Keratinocyte (primary cell): ENCODE results near the gene TLE1. TPM values are rescaled to one million over a fixed set of nuclear protein-coding genes. Genes with fewer than 3 reads are reported as not detected.

Experiments
- DNase-seq: peaks from one replicate; pipeline ENCODE4 v3.0.0-alpha.2; 2011; ENCODE audit warnings: low read depth, missing footprints, low spot score
- FAIRE-seq: peaks from 2 replicates; lab custom pipeline; 2011; peaks lifted over from hg19 to GRCh38; lab: Jason Lieb, UNC
- H2AFZ ChIP-seq: 2 replicates; pipeline ENCODE4 v1.6.0; 2012; ENCODE audit warnings: low read length, control low read depth, inconsistent platforms; ENCODE audit not compliant: control insufficient read depth
- H3K27ac ChIP-seq: 2 replicates; pipeline ENCODE4 v1.5.1; 2011; ENCODE audit warnings: low read length; ENCODE audit not compliant: control insufficient read depth, insufficient read depth
- H3K27me3 ChIP-seq: 3 replicates; pipeline ENCODE4 v1.6.0; 2011; ENCODE audit warnings: low read length; ENCODE audit not compliant: control insufficient read depth, insufficient read depth; ENCODE audit errors: extremely low read depth
- H3K36me3 ChIP-seq, 2 experiments: 2 replicates in 1 of 2; 3 replicates in 1 of 2; pipeline ENCODE4 v1.5.1; 2011; ENCODE audit warnings: low read length in 2 of 2, mild to moderate bottlenecking in 1 of 2; ENCODE audit not compliant: control insufficient read depth in 2 of 2, insufficient read depth in 2 of 2; ENCODE audit errors: extremely low read depth in 1 of 2
- H3K4me1 ChIP-seq: 3 replicates; pipeline ENCODE4 v1.5.1; 2011; ENCODE audit warnings: low read length; ENCODE audit not compliant: control insufficient read depth, insufficient read depth; ENCODE audit errors: extremely low read depth
- H3K4me2 ChIP-seq: 3 replicates; pipeline ENCODE4 v1.6.0; 2011; ENCODE audit warnings: low read depth, low read length; ENCODE audit not compliant: control insufficient read depth, insufficient read depth; ENCODE audit errors: extremely low read depth
- H3K4me3 ChIP-seq, 3 experiments: fragments of 200-600 bp in 1 of 3; sonication (generic) in 1 of 3; 2 replicates in 2 of 3; 3 replicates in 1 of 3; pipeline ENCODE4 v1.5.1; 2011 to 2016; ENCODE audit warnings: low read length in 3 of 3, mild to moderate bottlenecking in 3 of 3, control low read depth in 2 of 3, inconsistent platforms in 1 of 3, low read depth in 1 of 3, mixed read lengths in 1 of 3, mixed run types in 1 of 3, moderate library complexity in 1 of 3; ENCODE audit not compliant: control insufficient read depth in 2 of 3, insufficient read depth in 2 of 3; ENCODE audit errors: extremely low read depth in 1 of 3
- H3K79me2 ChIP-seq: 2 replicates; pipeline ENCODE4 v1.6.0; 2012; ENCODE audit warnings: low read length; ENCODE audit not compliant: control insufficient read depth, insufficient read depth
- H3K9ac ChIP-seq: 3 replicates; pipeline ENCODE4 v1.6.0; 2011; ENCODE audit warnings: low read length; ENCODE audit not compliant: control insufficient read depth, insufficient read depth; ENCODE audit errors: extremely low read depth
- H3K9me1 ChIP-seq: 3 replicates; pipeline ENCODE4 v1.6.0; 2011; ENCODE audit warnings: low read length; ENCODE audit not compliant: control insufficient read depth, insufficient read depth; ENCODE audit errors: extremely low read depth
- H3K9me3 ChIP-seq: 2 replicates; pipeline ENCODE4 v1.5.1; 2012; ENCODE audit warnings: low read depth, low read length; ENCODE audit not compliant: control insufficient read depth
- H4K20me1 ChIP-seq: 3 replicates; pipeline ENCODE4 v1.6.0; 2011; ENCODE audit warnings: low read length; ENCODE audit not compliant: control insufficient read depth, insufficient read depth; ENCODE audit errors: extremely low read depth
- EZH2 ChIP-seq: IDR thresholded peaks from one replicate; pipeline ENCODE4 v1.6.1; 2012; ENCODE audit warnings: inconsistent platforms, mild to moderate bottlenecking, low read length, moderate library complexity
- dilution Hi-C: fragments of 300-500 bp; cut with MboI; formaldehyde crosslinking; loops from one replicate; pipeline ENCODE4 v1.7.0; 2020; ENCODE audit warnings: low sequenced_read_pairs; ENCODE audit not compliant: extremely low pct_ligation_motif_present
- polyA plus RNA-seq, 5 experiments: library from polyadenylated mRNA; depleted of rRNA in 3 of 5; stranded (reverse) in 3 of 5; stranded (forward) in 1 of 5; unstranded in 1 of 5; fragments of >200 nt; gene quantifications; 1 replicate in 1 of 5; 2 replicates in 3 of 5; 3 replicates in 1 of 5; pipeline versions ENCODE4 v1.2.1 to v1.2.3, GENCODE V29; 2011 to 2012; ENCODE audit warnings: missing spikeins in 2 of 5, low read depth in 1 of 5, low replicate concordance in 1 of 5
- TF ChIP-seq, protein P1 (sequence below), 3 experiments: IDR thresholded peaks in 1 of 3; conservative IDR thresholded peaks in 1 of 3; optimal IDR thresholded peaks in 1 of 3; 2 replicates in 2 of 3; 3 replicates in 1 of 3; pipeline versions ENCODE3 to v1.5.1; 2011; ENCODE audit warnings: low read length in 3 of 3, mild to moderate bottlenecking in 3 of 3, moderate library complexity in 2 of 3, control low read depth in 1 of 3, inconsistent platforms in 1 of 3; ENCODE audit not compliant: insufficient read depth in 2 of 3; ENCODE audit errors: extremely low read depth in 1 of 3

Gene TLE1
- polyA plus RNA-seq, 1 donor (not counting 4 experiments of a cell fraction or from before 2014, with no cell fraction given) = 29.6 TPM

DNA sequence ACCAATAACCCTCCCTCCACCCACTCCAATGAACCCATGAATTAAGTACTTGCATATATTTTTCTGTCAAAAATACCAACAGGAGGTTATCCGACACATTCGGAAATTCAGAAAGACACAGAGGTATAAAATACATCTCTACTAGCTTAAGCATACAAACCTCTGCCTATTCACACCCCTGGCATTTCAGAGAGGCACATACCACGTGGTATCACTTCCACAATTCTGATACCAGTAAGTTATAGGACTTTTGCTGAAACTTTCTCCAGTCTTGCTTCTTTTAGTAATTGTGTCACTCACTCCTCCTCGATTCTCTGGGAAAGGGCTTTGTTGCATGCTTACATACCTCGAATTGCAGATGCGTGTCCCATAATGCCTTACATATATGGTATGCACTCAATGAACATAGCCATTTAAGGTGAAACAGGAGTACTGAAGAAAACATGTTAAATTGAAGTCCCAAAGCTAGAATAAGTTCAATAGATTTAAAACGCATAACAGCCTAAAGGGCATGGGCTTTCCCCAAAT, 58.1 kb downstream of the TLE1 start:
- H3K4me2 ChIP-seq = no peak overlapping the region
- peaks cover 4 to 5% of the 10 kb centered on the region in 2 experiments for H3K36me3 ChIP-seq
- no peaks in the 10 kb centered on the region for H3K9me3 ChIP-seq
- FAIRE-seq (no peak), DNase-seq (no peak)
- H3K79me2 ChIP-seq = no peaks in the 10 kb centered on the region
- no peak overlapping the region for H3K27ac ChIP-seq
- no peak for TF ChIP-seq EZH2
- TF ChIP-seq, protein P1, sequence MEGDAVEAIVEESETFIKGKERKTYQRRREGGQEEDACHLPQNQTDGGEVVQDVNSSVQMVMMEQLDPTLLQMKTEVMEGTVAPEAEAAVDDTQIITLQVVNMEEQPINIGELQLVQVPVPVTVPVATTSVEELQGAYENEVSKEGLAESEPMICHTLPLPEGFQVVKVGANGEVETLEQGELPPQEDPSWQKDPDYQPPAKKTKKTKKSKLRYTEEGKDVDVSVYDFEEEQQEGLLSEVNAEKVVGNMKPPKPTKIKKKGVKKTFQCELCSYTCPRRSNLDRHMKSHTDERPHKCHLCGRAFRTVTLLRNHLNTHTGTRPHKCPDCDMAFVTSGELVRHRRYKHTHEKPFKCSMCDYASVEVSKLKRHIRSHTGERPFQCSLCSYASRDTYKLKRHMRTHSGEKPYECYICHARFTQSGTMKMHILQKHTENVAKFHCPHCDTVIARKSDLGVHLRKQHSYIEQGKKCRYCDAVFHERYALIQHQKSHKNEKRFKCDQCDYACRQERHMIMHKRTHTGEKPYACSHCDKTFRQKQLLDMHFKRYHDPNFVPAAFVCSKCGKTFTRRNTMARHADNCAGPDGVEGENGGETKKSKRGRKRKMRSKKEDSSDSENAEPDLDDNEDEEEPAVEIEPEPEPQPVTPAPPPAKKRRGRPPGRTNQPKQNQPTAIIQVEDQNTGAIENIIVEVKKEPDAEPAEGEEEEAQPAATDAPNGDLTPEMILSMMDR (optimal IDR thresholded peaks at IDR 0.05 in 1 of 3, IDR thresholded peaks at IDR 0.05 in 1 of 3, conservative IDR thresholded peaks at IDR 0.05 in 1 of 3; ENCODE audit: extremely low read depth in 1 of 3, insufficient read depth in 2 of 3, low read length in 3 of 3) = no peak
- no peak overlapping the region for H3K9ac ChIP-seq
- H3K4me1 ChIP-seq = peaks cover 27% of the 10 kb centered on the region
- H4K20me1 ChIP-seq = no peaks in the 10 kb centered on the region
- no peak overlapping the region for H3K4me3 ChIP-seq
- dilution Hi-C loops = no loop called here
- H3K27me3 ChIP-seq = no peaks in the 10 kb centered on the region
- no peak overlapping the region for H2AFZ ChIP-seq
- H3K9me1 ChIP-seq = no peaks in the 10 kb centered on the region

DNA sequence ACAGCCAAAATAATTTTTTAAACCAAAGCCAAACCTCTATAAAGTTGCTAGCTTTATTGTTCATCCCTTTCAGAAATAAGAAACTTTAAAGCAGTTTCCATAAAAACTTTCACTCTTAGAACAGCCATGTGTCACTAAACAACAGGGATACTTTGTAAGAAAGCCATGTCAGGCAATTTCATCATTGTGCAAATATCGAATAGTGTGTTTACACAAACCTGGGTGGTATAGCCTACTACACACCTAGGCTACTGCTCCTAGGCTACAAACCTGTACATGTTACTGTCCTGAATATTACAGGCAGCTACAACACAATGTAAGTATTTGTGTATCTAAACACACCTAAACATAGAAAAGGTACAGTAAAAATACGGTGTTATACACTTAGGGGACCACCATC, 59.9 kb downstream of the TLE1 start:
- Histone ChIP-seq H3K36me3 (peaks cover under 1 to 5% of the 10 kb centered on the region in 2 experiments), H3K27ac (no peak overlapping the region), H3K4me1 (peaks cover 42% of the 10 kb centered on the region), H3K4me2 (no peak overlapping the region), H3K4me3 (no peak overlapping the region), H3K9me3 (no peaks in the 10 kb centered on the region), H2AFZ (no peak overlapping the region), H3K9me1 (no peaks in the 10 kb centered on the region), H3K79me2 (no peaks in the 10 kb centered on the region), H3K9ac (no peak overlapping the region), H3K27me3 (no peaks in the 10 kb centered on the region), H4K20me1 (no peaks in the 10 kb centered on the region)
- DNase-seq (no peak), FAIRE-seq (no peak)
- TF ChIP-seq, protein P1 (optimal IDR thresholded peaks at IDR 0.05 in 1 of 3, IDR thresholded peaks at IDR 0.05 in 1 of 3, conservative IDR thresholded peaks at IDR 0.05 in 1 of 3; ENCODE audit: extremely low read depth in 1 of 3, insufficient read depth in 2 of 3, low read length in 3 of 3) = no peak
- TF ChIP-seq EZH2 = no peak
- dilution Hi-C loops = no loop called here
